OCI-LY3 (cell line): ENCODE results near the gene TP53.

Experiments used
- H2AFZ ChIP-seq: fragments of 200-600, 300-600 bp; shearing (Covaris generic); 2 replicates; pipeline ENCODE4 v1.6.0; 2014; ENCODE audit warnings: antibody characterized with exemption, low read depth, low read length
- H3K27ac ChIP-seq: fragments of 200-600, 300-600 bp; sonication (generic); 2 replicates; pipeline ENCODE4 v1.5.1; 2014; ENCODE audit warnings: mild to moderate bottlenecking, low read length, moderate library complexity, mixed read lengths
- H3K27me3 ChIP-seq: fragments of 200-600, 300-600 bp; sonication (generic); 2 replicates; pipeline ENCODE4 v1.6.1; 2014; ENCODE audit warnings: low read depth, low read length, mixed read lengths
- H3K36me3 ChIP-seq: fragments of 200-600, 300-600 bp; sonication (generic); replicated peaks from 2 replicates; pipeline ENCODE3; 2014; ENCODE audit warnings: low read depth, low read length, mixed read lengths
- H3K4me1 ChIP-seq: fragments of 300-600, 200-600 bp; sonication (generic); 2 replicates; pipeline ENCODE4 v1.6.1; 2014; ENCODE audit warnings: low read length, mixed read lengths
- H3K4me2 ChIP-seq: fragments of 200-600, 300-600 bp; sonication (generic); 2 replicates; pipeline ENCODE4 v1.6.1; 2014; ENCODE audit warnings: low read length, mixed read lengths
- H3K4me3 ChIP-seq: fragments of 300-600, 200-600 bp; sonication (generic); 2 replicates; pipeline ENCODE4 v1.5.1; 2014; ENCODE audit warnings: antibody characterized with exemption, mild to moderate bottlenecking, low read length, moderate library complexity
- H3K79me2 ChIP-seq: fragments of 300-600, 200-600 bp; shearing (Covaris generic); 2 replicates; pipeline ENCODE4 v1.6.1; 2014; ENCODE audit warnings: mild to moderate bottlenecking, low read length, mixed read lengths
- H3K9ac ChIP-seq: fragments of 300-600, 200-600 bp; shearing (Covaris generic); 2 replicates; pipeline ENCODE4 v1.6.0; 2014; ENCODE audit warnings: mild to moderate bottlenecking, low read length, moderate library complexity
- H3K9me3 ChIP-seq: fragments of 200-600, 300-600 bp; shearing (Covaris generic); 2 replicates; pipeline ENCODE4 v1.6.1; 2014; ENCODE audit warnings: low read length, mixed read lengths; ENCODE audit not compliant: insufficient read depth
- H4K20me1 ChIP-seq: fragments of 200-600, 300-600 bp; sonication (generic); 2 replicates; pipeline ENCODE4 v1.6.1; 2016; ENCODE audit warnings: low read length, mixed read lengths; ENCODE audit not compliant: insufficient read depth
- CTCF ChIP-seq: fragments of 200-600, 300-600 bp; sonication (generic); IDR thresholded peaks from 2 replicates; pipeline ENCODE4 v1.5.1; 2014; ENCODE audit warnings: antibody characterized with exemption, low read length, low read depth
- EZH2phosphoT487 ChIP-seq: fragments of 200-600 bp; shearing (Covaris generic); IDR thresholded peaks from 2 replicates; pipeline ENCODE4 v1.6.1; 2018; ENCODE audit warnings: antibody characterized with exemption, mixed run types, low read depth

Gene TP53

GRCh38 chr17:7705269-7706255, 18.3 kb upstream of the TP53 start:
- H4K20me1 ChIP-seq = no peaks in the 10 kb centered on the region
- H3K36me3 ChIP-seq = no peaks in the 10 kb centered on the region
- no peak overlapping the region for H3K9ac ChIP-seq
- H3K4me2 ChIP-seq = no peak overlapping the region
- no peak overlapping the region for H2AFZ ChIP-seq
- H3K27me3 ChIP-seq = peaks cover 11% of the 10 kb centered on the region
- H3K4me3 ChIP-seq = no peak overlapping the region
- no peak overlapping the region for H3K27ac ChIP-seq
- no peaks in the 10 kb centered on the region for H3K79me2 ChIP-seq
- H3K9me3 ChIP-seq = no peaks in the 10 kb centered on the region
- TF ChIP-seq CTCF (no peak), EZH2phosphoT487 (no peak)
- H3K4me1 ChIP-seq = peaks cover 5% of the 10 kb centered on the region

GRCh38 chr17:7704601-7705268, 17.4 kb upstream of the TP53 start, which contains the start of gene EFNB3:
Gene EFNB3 (plus strand): TSS chr17:7705202. CDS start chr17:7705599, 397 bp downstream.
- TF ChIP-seq EZH2phosphoT487 (no peak), CTCF (no peak)
- H3K9me3 ChIP-seq = no peaks in the 10 kb centered on the region
- no peaks in the 10 kb centered on the region for H3K4me1 ChIP-seq
- no peaks in the 10 kb centered on the region for H4K20me1 ChIP-seq
- no peaks in the 10 kb centered on the region for H3K36me3 ChIP-seq
- H3K4me2 ChIP-seq = no peak within 1 kb of the TSS
- H3K4me3 ChIP-seq = no peak within 1 kb of the TSS
- no peak within 1 kb of the TSS for H2AFZ ChIP-seq
- no peak within 1 kb of the TSS for H3K27ac ChIP-seq
- peaks cover 11% of the 10 kb centered on the region for H3K27me3 ChIP-seq
- H3K79me2 ChIP-seq = no peaks in the 10 kb centered on the region
- H3K9ac ChIP-seq = no peak within 1 kb of the TSS

GRCh38 chr17:7703584-7704479, 16.5 kb upstream of the TP53 start:
- Histone ChIP-seq H2AFZ (no peak overlapping the region), H3K36me3 (no peaks in the 10 kb centered on the region), H3K9me3 (no peaks in the 10 kb centered on the region), H3K4me2 (no peak overlapping the region), H3K4me3 (no peak overlapping the region), H3K4me1 (no peaks in the 10 kb centered on the region), H3K9ac (no peak overlapping the region), H3K27ac (no peak overlapping the region), H3K79me2 (no peaks in the 10 kb centered on the region), H4K20me1 (no peaks in the 10 kb centered on the region), H3K27me3 (peaks cover 11% of the 10 kb centered on the region)
- TF ChIP-seq EZH2phosphoT487 = no peak

- no peak overlapping the region for H3K9ac ChIP-seq
- H3K4me2 ChIP-seq = no peak overlapping the region
- no peak overlapping the region for H3K27ac ChIP-seq
- H2AFZ ChIP-seq = no peak overlapping the region
- H3K4me3 ChIP-seq = no peak overlapping the region
- H3K4me1 ChIP-seq = no peaks in the 10 kb centered on the region
- no peaks in the 10 kb centered on the region for H3K79me2 ChIP-seq
- no peaks in the 10 kb centered on the region for H3K36me3 ChIP-seq
- H3K9me3 ChIP-seq = no peaks in the 10 kb centered on the region
- no peak for TF ChIP-seq CTCF
- no peak for TF ChIP-seq EZH2phosphoT487
- no peaks in the 10 kb centered on the region for H4K20me1 ChIP-seq
- H3K27me3 ChIP-seq = peaks cover 11% of the 10 kb centered on the region
These were observed 15.5 kb upstream of the TP53 start for GRCh38 chr17:7702776-7703175.
